Gastroesophageal sphincter (tissue), 3 donors: ENCODE data around the gene AGPAT3.

Source experiments
- CTCF ChIP-seq, 4 experiments: fragments of 200-600 bp in 2 of 4; fragments of 450-650 bp in 2 of 4; sonication (generic) in 1 of 4; IDR thresholded peaks; one replicate each; pipeline ENCODE4 v1.5.1; 2017 to 2019; ENCODE audit warnings: antibody characterized with exemption in 4 of 4, mild to moderate bottlenecking in 2 of 4, moderate library complexity in 2 of 4
- EP300 ChIP-seq: sonication (generic); formaldehyde crosslinking; IDR thresholded peaks from one replicate; pipeline ENCODE4 v1.6.1; 2017; ENCODE audit warnings: antibody characterized with exemption, mild to moderate bottlenecking
- POLR2A ChIP-seq, 2 donors: fragments of 450-650 bp; IDR thresholded peaks; one replicate each; pipeline ENCODE4 v1.6.1; 2017; ENCODE audit warnings: antibody characterized with exemption in 2 of 2, mild to moderate bottlenecking in 2 of 2, moderate library complexity in 1 of 2
- POLR2AphosphoS5 ChIP-seq: sonication (generic); formaldehyde crosslinking; IDR thresholded peaks from one replicate; pipeline ENCODE4 v1.6.1; 2017; ENCODE audit warnings: antibody characterized with exemption

DNA sequence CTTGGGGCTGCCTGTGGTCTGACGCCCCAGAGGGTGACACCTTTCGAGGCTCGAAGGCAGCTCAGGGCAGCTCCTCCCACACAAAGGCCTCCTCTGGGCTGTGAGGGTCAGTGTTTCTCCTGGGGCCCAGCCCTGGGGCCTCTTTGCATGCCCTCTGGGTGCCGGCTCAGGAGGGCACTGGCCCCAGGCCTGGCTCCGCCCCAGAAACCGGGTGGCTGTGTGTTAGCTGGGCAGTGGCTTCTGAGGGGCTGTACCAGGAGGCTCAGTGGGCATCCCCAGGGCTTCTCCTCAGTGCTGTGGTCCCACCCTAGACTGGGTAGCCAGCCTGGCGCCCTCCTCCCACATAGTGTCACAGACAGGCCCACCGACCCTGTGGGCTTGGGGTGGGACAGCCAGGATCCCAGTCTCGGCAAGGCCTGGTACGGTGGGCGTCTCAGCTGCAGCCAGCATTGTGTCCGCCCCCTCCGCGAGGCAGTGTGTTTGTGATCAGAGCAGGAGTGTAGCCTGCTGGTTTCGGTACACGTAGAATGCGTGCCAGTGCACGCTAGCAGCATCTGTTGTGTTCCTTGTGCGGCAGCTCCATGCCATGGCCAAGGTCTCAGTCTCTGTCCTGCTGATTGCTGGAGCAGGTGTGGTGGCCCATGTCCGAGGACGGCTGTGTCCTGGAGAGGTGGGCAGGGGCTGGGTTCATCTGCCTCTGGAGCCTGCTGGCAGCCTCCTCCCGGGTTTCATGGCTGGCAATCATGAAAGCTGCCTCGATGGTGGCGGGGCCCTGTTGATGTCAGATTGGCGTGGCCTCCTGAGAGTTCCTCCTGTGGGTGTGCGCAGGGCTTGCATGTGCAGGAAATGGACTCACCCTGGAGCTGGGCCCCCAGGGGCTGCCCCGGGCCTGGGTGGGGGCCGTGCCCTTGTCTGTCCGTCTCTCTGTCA, 47.6 kb upstream of the AGPAT3 start:
- TF ChIP-seq EP300 = no peak
- no peak for TF ChIP-seq CTCF (IDR thresholded peaks at IDR 0.05)
- no peak for TF ChIP-seq POLR2AphosphoS5
- no peak for TF ChIP-seq POLR2A (IDR thresholded peaks at IDR 0.05)
